ENCODE data around the gene ABCA2.

ABCA2 gene

GRCh38 chr9:136979769-136980587 lies 48.1 kb downstream of the ABCA2 start:
- DNase-seq, result no peak

GRCh38 chr9:136978865-136979544 lies 49.0 kb downstream of the ABCA2 start:
- DNase-seq, result no peak

GRCh38 chr9:136978073-136978864 lies 49.8 kb downstream of the ABCA2 start:
- no peak for DNase-seq

- no peak for DNase-seq
Observed at GRCh38 chr9:136977649-136978072, 50.4 kb downstream of the ABCA2 start.

- no peak for DNase-seq
Observed at GRCh38 chr9:136977223-136977622, 50.8 kb downstream of the ABCA2 start, which contains the start of gene PTGDS. Gene PTGDS, plus strand, starts transcription at chr9:136977504. Its CDS starts 75 bp downstream, at chr9:136977579.

GRCh38 chr9:136975644-136976043 lies 52.4 kb downstream of the ABCA2 start:
- DNase-seq, result no peak

- DNase-seq, result no peak
Observed at GRCh38 chr9:136974817-136975535, 53.1 kb downstream of the ABCA2 start.

GRCh38 chr9:136973618-136974617 lies 54.1 kb downstream of the ABCA2 start:
- DNase-seq, result no peak

- DNase-seq, result no peak
Observed at GRCh38 chr9:136972743-136973142, 55.3 kb downstream of the ABCA2 start.

- DNase-seq, result no peak
Observed at GRCh38 chr9:136972335-136972734, 55.7 kb downstream of the ABCA2 start.

- DNase-seq, result no peak
Observed at GRCh38 chr9:136971746-136972145, 56.3 kb downstream of the ABCA2 start.

GRCh38 chr9:136970361-136970760 lies 57.7 kb downstream of the ABCA2 start:
- DNase-seq, result no peak

GRCh38 chr9:136969774-136970173 lies 58.3 kb downstream of the ABCA2 start:
- DNase-seq, result no peak

- DNase-seq, result no peak
Observed at GRCh38 chr9:136969150-136969549, 58.9 kb downstream of the ABCA2 start.

- DNase-seq, result no peak
Observed at GRCh38 chr9:136968333-136969127, 59.5 kb downstream of the ABCA2 start.

GRCh38 chr9:136965771-136966484 lies 62.1 kb downstream of the ABCA2 start:
- DNase-seq, result no peak

- DNase-seq, result no peak
Observed at GRCh38 chr9:136964833-136965422, 63.1 kb downstream of the ABCA2 start.

GRCh38 chr9:136964171-136964689 lies 63.8 kb downstream of the ABCA2 start:
- DNase-seq, result no peak

GRCh38 chr9:136963751-136964150 lies 64.3 kb downstream of the ABCA2 start:
- no peak for DNase-seq

All from NCI-H187 treated with DMSO at 0.1 percent for 48 hours (cell line).